Posterior vena cava (tissue), 2 donors: ENCODE measurements around the gene CD4. TPM values are rescaled to one million over a fixed set of nuclear protein-coding genes. Genes with fewer than 3 reads are reported as not detected.
A peak's percentile ranks its signal among the peaks of the same experiment; 100 is the strongest.
"Not testable (repeated sequence)": the region's sequence is repeated elsewhere in the genome, so short reads cannot be mapped to it uniquely, and the experiment has no call there.

Source experiments
- DNase-seq: peaks from one replicate; pipeline ENCODE4 v3.0.0-alpha.2; 2020; ENCODE audit warnings: low spot score
- intact Hi-C, 2 donors: fragments of 100-400 bp; cut with DNase I; formaldehyde crosslinking; loops; one replicate each; pipeline versions ENCODE4 v1.14.1 to v1.14.2; 2022 to 2023
- total RNA-seq, 2 donors: library from RNA; stranded (reverse); fragmentation: NEBNext Ultra II Directional; extraction: Animal tissue kit (Norgen Biotek cat#: 25700); gene quantifications; one replicate each; pipeline ENCODE4 v1.2.1, GENCODE V29; 2021
- donor health status: DM: yes; HTN: yes; CAD: no.
- donor health status: DM: yes; HTN: yes; CAD: no.

The CD4 gene
- total RNA-seq, 2 donors from 2014 or later, result 12.9 to 36.0 TPM

- DNase-seq, result peak; percentile 91
- intact Hi-C loops, result loop anchor here (2.0 to 5.0 kb wide), 2 partner anchors 58 to 69 kb away; partner anchors contain the start of gene ATN1 (in 1 of the 2)
These were observed 80.0 kb downstream of the CD4 start for GRCh38 chr12:6869049-6870021.

GRCh38 chr12:6870304-6870703 lies 81.0 kb downstream of the CD4 start:
- intact Hi-C loops, result loop anchor here in 1 of 2 donors (2.0 kb wide), 1 partner anchor 68 kb away; no protein-coding TSS in a partner anchor
- not testable (repeated sequence) for DNase-seq

Other genes with a start within 250 kb of the CD4 start
- 10 to 100 TPM; 26.4 to 33.0 TPM for gene IFFO1, start 233.5 kb upstream of the CD4 start, total RNA-seq
- 10 to 100 TPM; 18.6 to 27.1 TPM for gene NOP2, start 221.2 kb upstream of the CD4 start, total RNA-seq
- 100 to 1,000 TPM; 160 to 169 TPM for gene CHD4, start 182.1 kb upstream of the CD4 start, total RNA-seq
- 1 to 10 TPM; 2.3 to 3.3 TPM for gene LPAR5, start 153.6 kb upstream of the CD4 start, total RNA-seq
- gene ACRBP, start 142.1 kb upstream of the CD4 start, total RNA-seq, result 1 to 10 TPM; 1.3 to 2.2 TPM
- 10 to 100 TPM; 23.0 to 25.9 TPM for gene ING4, start 126.4 kb upstream of the CD4 start, total RNA-seq
- gene ZNF384, start 100.2 kb upstream of the CD4 start, total RNA-seq, result 10 to 100 TPM; 35.6 to 40.1 TPM
- gene PIANP, start 88.7 kb upstream of the CD4 start, total RNA-seq, result under 1 TPM in 1 of 2 donors, not detected in 1; 0.69 TPM
- 10 to 100 TPM; 46.0 to 54.5 TPM for gene COPS7A, start 65.5 kb upstream of the CD4 start, total RNA-seq
- gene MLF2, start 36.4 kb upstream of the CD4 start, total RNA-seq, result 100 to 1,000 TPM; 106 to 145 TPM
- 100 to 1,000 TPM; 373 to 398 TPM for gene PTMS, start 23.2 kb upstream of the CD4 start, total RNA-seq
- 1 to 10 TPM in 1 of 2 donors, under 1 TPM in 1; 0.57 to 1.2 TPM for gene LAG3, start 17.0 kb upstream of the CD4 start, total RNA-seq
- 1 to 10 TPM; 3.9 to 5.1 TPM for gene GPR162, start 32.3 kb downstream of the CD4 start, total RNA-seq
- 10 to 100 TPM; 37.7 to 59.9 TPM for gene P3H3, start 38.9 kb downstream of the CD4 start, total RNA-seq
- 1 to 10 TPM; 3.6 to 4.0 TPM for gene GNB3, start 51.4 kb downstream of the CD4 start, total RNA-seq
- gene CDCA3, start 61.8 kb downstream of the CD4 start, total RNA-seq, result under 1 TPM; 0.46 to 0.52 TPM
- gene USP5, start 62.6 kb downstream of the CD4 start, total RNA-seq, result 10 to 100 TPM; 87.0 to 91.1 TPM
- 100 to 1,000 TPM; 303 to 366 TPM for gene TPI1, start 78.0 kb downstream of the CD4 start, total RNA-seq
- 1 to 10 TPM; 4.9 to 6.9 TPM for gene SPSB2, start 83.8 kb downstream of the CD4 start, total RNA-seq
- gene LRRC23, start 115.3 kb downstream of the CD4 start, total RNA-seq, result 1 to 10 TPM; 5.3 to 6.7 TPM
- 10 to 100 TPM; 45.6 to 57.1 TPM for gene ENO2, start 125.1 kb downstream of the CD4 start, total RNA-seq
- gene ATN1, start 138.4 kb downstream of the CD4 start, total RNA-seq, result 100 to 1,000 TPM in 1 of 2 donors, 10 to 100 TPM in 1; 97.0 to 106 TPM
- gene RNU7-1, start 154.3 kb downstream of the CD4 start, total RNA-seq, result not detected
- 100 to 1,000 TPM; 189 to 206 TPM for gene C12orf57, start 154.5 kb downstream of the CD4 start, total RNA-seq
- gene PTPN6, start 161.8 kb downstream of the CD4 start, total RNA-seq, result 10 to 100 TPM; 18.7 to 31.4 TPM
- gene PHB2, start 181.1 kb downstream of the CD4 start, total RNA-seq, result 100 to 1,000 TPM in 1 of 2 donors, 10 to 100 TPM in 1; 98.8 to 110 TPM
- 10 to 100 TPM; 38.4 to 43.9 TPM for gene EMG1, start 181.4 kb downstream of the CD4 start, total RNA-seq
- 10 to 100 TPM; 24.2 to 29.0 TPM for gene LPCAT3, start 228.9 kb downstream of the CD4 start, total RNA-seq